C4-2B (cell line): ENCODE data around the gene OR1F1.

ENCODE experiments used
- ZFX ChIP-seq: fragments of 450-650 bp; IDR thresholded peaks from 2 replicates; pipeline ENCODE4 v1.6.1; 2017
- TF ChIP-seq, protein P1 (sequence below): fragments of 450-650 bp; conservative IDR thresholded peaks from 2 replicates; pipeline ENCODE4 v1.5.1; 2017; ENCODE audit warnings: mild to moderate bottlenecking

GRCh38 chr16:3145660-3146059 is 42.3 kb upstream of the OR1F1 start:
- TF ChIP-seq, protein P1, sequence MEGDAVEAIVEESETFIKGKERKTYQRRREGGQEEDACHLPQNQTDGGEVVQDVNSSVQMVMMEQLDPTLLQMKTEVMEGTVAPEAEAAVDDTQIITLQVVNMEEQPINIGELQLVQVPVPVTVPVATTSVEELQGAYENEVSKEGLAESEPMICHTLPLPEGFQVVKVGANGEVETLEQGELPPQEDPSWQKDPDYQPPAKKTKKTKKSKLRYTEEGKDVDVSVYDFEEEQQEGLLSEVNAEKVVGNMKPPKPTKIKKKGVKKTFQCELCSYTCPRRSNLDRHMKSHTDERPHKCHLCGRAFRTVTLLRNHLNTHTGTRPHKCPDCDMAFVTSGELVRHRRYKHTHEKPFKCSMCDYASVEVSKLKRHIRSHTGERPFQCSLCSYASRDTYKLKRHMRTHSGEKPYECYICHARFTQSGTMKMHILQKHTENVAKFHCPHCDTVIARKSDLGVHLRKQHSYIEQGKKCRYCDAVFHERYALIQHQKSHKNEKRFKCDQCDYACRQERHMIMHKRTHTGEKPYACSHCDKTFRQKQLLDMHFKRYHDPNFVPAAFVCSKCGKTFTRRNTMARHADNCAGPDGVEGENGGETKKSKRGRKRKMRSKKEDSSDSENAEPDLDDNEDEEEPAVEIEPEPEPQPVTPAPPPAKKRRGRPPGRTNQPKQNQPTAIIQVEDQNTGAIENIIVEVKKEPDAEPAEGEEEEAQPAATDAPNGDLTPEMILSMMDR, result no peak
- no peak for TF ChIP-seq ZFX
